HCT116 (cell line): ENCODE measurements around the gene CALM1.

Experiments used
- EGR1 ChIP-seq: IDR thresholded peaks from 2 replicates; pipeline ENCODE4 v1.6.1; 2012; ENCODE audit warnings: low read depth
- POLR2A ChIP-seq: IDR thresholded peaks from 2 replicates; pipeline ENCODE4 v1.7.0; 2011; ENCODE audit warnings: borderline replicate concordance; ENCODE audit not compliant: insufficient read depth, insufficient read length; ENCODE audit errors: extremely low read depth
- SP1 ChIP-seq: IDR thresholded peaks from 2 replicates; pipeline ENCODE4 v1.6.1; 2012; ENCODE audit warnings: low read depth
- TF ChIP-seq, protein P1 (sequence below), 3 experiments: fragments of 200-600 bp in 1 of 3; sonication (generic) in 1 of 3; IDR thresholded peaks in 2 of 3; conservative IDR thresholded peaks in 1 of 3; 2 replicates each; pipeline ENCODE4 v1.5.1; 2012 to 2017; ENCODE audit warnings: low read depth in 2 of 3, low read length in 2 of 3, antibody characterized with exemption in 1 of 3, borderline replicate concordance in 1 of 3, control low read depth in 1 of 3, mild to moderate bottlenecking in 1 of 3, mixed read lengths in 1 of 3, mixed run types in 1 of 3, moderate library complexity in 1 of 3; ENCODE audit not compliant: insufficient read depth in 1 of 3

- no peak for TF ChIP-seq SP1
- TF ChIP-seq, protein P1, sequence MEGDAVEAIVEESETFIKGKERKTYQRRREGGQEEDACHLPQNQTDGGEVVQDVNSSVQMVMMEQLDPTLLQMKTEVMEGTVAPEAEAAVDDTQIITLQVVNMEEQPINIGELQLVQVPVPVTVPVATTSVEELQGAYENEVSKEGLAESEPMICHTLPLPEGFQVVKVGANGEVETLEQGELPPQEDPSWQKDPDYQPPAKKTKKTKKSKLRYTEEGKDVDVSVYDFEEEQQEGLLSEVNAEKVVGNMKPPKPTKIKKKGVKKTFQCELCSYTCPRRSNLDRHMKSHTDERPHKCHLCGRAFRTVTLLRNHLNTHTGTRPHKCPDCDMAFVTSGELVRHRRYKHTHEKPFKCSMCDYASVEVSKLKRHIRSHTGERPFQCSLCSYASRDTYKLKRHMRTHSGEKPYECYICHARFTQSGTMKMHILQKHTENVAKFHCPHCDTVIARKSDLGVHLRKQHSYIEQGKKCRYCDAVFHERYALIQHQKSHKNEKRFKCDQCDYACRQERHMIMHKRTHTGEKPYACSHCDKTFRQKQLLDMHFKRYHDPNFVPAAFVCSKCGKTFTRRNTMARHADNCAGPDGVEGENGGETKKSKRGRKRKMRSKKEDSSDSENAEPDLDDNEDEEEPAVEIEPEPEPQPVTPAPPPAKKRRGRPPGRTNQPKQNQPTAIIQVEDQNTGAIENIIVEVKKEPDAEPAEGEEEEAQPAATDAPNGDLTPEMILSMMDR (IDR thresholded peaks at IDR 0.05 in 2 of 3, conservative IDR thresholded peaks at IDR 0.05 in 1 of 3; ENCODE audit: borderline replicate concordance in 1 of 3, insufficient read depth in 1 of 3, low read depth in 2 of 3, low read length in 2 of 3): no peak
- no peak for TF ChIP-seq EGR1
- no peak for TF ChIP-seq POLR2A
Observed at GRCh38 chr14:90425373-90425879, 28.6 kb downstream of the CALM1 start.
